Activated CD4-positive, alpha-beta T cell treated with anti-CD3 and anti-CD28 coated beads, Interleukin-2, amount 10 ng/mL, durations not matched to agents 24 days and 14 days (primary cell): ENCODE results near the gene LAMP1. TPM values are rescaled to one million over a fixed set of nuclear protein-coding genes. Genes with fewer than 3 reads are reported as not detected.
A peak's percentile ranks its signal among the peaks of the same experiment; 100 is the strongest.
"Not testable (repeated sequence)": the region's sequence is repeated elsewhere in the genome, so short reads cannot be mapped to it uniquely, and the experiment has no call there.

Experiments used
- DNase-seq: peaks from one replicate; pipeline ENCODE4 v3.0.0; 2022
- H3K27ac Mint-ChIP-seq: one replicate; pipeline ENCODE4 v1.8.0; 2022; ENCODE audit warnings: mild to moderate bottlenecking, mixed read lengths
- H3K27me3 Mint-ChIP-seq: one replicate; pipeline ENCODE4 v1.8.0; 2022; ENCODE audit warnings: mixed read lengths
- H3K36me3 Mint-ChIP-seq: one replicate; pipeline ENCODE4 v1.8.0; 2022; ENCODE audit warnings: low read depth, mild to moderate bottlenecking, mixed read lengths
- H3K4me1 Mint-ChIP-seq: one replicate; pipeline ENCODE4 v1.8.0; 2021; ENCODE audit warnings: mixed read lengths
- H3K4me3 Mint-ChIP-seq: one replicate; pipeline ENCODE4 v1.8.0; 2022; ENCODE audit warnings: mild to moderate bottlenecking, moderate library complexity, mixed read lengths
- H3K9me3 Mint-ChIP-seq: one replicate; pipeline ENCODE4 v1.8.0; 2021; ENCODE audit warnings: mixed read lengths
- intact Hi-C: fragments of 100-400 bp; cut with micrococcal nuclease; formaldehyde crosslinking; loops from one replicate; pipeline ENCODE4 v1.15.1; 2023
- total RNA-seq: library from RNA; stranded (reverse); gene quantifications from 2 replicates; pipeline ENCODE4 v1.2.3, GENCODE V29; 2022

The LAMP1 gene
- total RNA-seq, 1 donor from 2014 or later = 57.5 TPM

DNA sequence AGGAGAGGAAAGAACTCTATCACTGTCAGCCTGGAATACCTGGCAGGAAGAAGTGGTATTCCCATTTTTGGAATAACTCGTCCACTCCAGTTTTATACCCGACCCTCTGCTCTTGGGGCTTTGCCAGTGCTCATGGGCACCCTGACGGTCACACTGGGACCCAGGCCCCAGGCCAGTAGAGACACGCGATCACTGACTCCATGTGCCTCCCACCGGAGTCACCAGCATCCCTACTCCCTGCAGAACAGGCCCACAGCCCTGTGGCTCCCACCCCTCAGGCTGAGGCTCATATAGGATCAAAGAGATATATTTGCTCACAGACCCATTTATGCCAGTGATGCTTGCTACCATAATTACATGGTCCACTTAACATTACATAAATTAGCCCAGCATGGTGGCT, 63.4 kb downstream of the LAMP1 start:
- H3K4me1 Mint-ChIP-seq = peaks cover 2% of the 10 kb centered on the region
- no peaks in the 10 kb centered on the region for H3K9me3 Mint-ChIP-seq
- H3K36me3 Mint-ChIP-seq = no peaks in the 10 kb centered on the region
- intact Hi-C loops = no loop called here
- H3K27me3 Mint-ChIP-seq = peaks cover 31% of the 10 kb centered on the region
- no peak for DNase-seq
- H3K4me3 Mint-ChIP-seq = no peak overlapping the region
- no peak overlapping the region for H3K27ac Mint-ChIP-seq

GRCh38 chr13:113361406-113361805, 64.4 kb downstream of the LAMP1 start:
- H3K27ac Mint-ChIP-seq = no peak overlapping the region
- H3K9me3 Mint-ChIP-seq = no peaks in the 10 kb centered on the region
- no peak overlapping the region for H3K4me3 Mint-ChIP-seq
- intact Hi-C loops = no loop called here
- H3K27me3 Mint-ChIP-seq = peaks cover 35% of the 10 kb centered on the region
- H3K4me1 Mint-ChIP-seq = peaks cover 3% of the 10 kb centered on the region
- H3K36me3 Mint-ChIP-seq = no peaks in the 10 kb centered on the region
- no peak for DNase-seq

- Mint-ChIP-seq H3K9me3 (no peaks in the 10 kb centered on the region), H3K27ac (no peak overlapping the region), H3K4me1 (peaks cover 3% of the 10 kb centered on the region), H3K4me3 (no peak overlapping the region), H3K36me3 (no peaks in the 10 kb centered on the region), H3K27me3 (peaks cover 27% of the 10 kb centered on the region)
- DNase-seq = no peak
- intact Hi-C loops = no loop called here
These were observed 67.4 kb downstream of the LAMP1 start for GRCh38 chr13:113364311-113364889.

DNA sequence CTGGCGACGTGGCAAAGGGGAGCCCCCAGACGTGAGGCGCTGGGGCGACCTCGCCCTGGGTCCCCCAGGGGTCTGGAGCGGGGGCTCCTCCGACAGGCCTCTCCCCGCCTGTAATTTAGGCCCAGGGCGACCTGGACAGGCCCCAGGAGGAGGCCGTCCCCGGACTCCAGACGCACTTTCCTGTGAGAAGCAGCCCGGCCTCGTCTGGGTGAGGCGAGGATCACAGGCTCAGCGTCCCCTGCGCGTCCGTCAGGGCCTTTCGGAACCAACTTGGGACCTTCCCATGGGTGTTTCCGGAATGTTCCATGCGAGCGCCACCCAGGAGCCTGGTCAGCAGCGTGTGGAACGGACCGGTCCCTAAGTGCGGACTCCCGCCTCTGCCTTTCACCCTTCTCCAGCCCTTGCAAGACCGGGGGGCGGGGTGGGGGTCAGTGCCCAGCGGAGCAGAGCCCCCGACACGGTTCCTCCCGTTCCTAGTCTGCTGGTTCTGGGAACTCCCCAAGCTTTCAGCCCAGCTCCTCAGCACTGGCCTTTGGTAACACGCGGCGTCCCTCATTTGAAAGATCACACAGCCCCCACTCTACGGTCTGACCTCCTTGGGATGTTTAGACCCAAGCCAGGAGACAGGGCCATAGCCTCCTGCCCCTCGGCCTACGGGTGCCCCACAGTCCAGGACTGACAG, 68.0 kb downstream of the LAMP1 start:
- Mint-ChIP-seq H3K27me3 (peaks cover 22% of the 10 kb centered on the region), H3K4me3 (peak overlapping the region; percentile 32), H3K27ac (no peak overlapping the region), H3K36me3 (no peaks in the 10 kb centered on the region), H3K4me1 (peaks cover 3% of the 10 kb centered on the region), H3K9me3 (no peaks in the 10 kb centered on the region)
- intact Hi-C loops = no loop called here
- no peak for DNase-seq

GRCh38 chr13:113365583-113365970, 68.5 kb downstream of the LAMP1 start:
- no peak for DNase-seq
- peak overlapping the region; percentile 32 for H3K4me3 Mint-ChIP-seq
- H3K27me3 Mint-ChIP-seq = peaks cover 19% of the 10 kb centered on the region

GRCh38 chr13:113365971-113366588, 69.0 kb downstream of the LAMP1 start:
- Mint-ChIP-seq H3K4me3 (peak overlapping the region; percentile 32), H3K4me1 (peaks cover 3% of the 10 kb centered on the region), H3K36me3 (no peaks in the 10 kb centered on the region), H3K27me3 (peaks cover 18% of the 10 kb centered on the region), H3K9me3 (no peaks in the 10 kb centered on the region), H3K27ac (no peak overlapping the region)
- DNase-seq = no peak
- intact Hi-C loops = no loop called here

More at GRCh38 chr13:113365583-113365970, 68.5 kb downstream of the LAMP1 start:
- Mint-ChIP-seq H3K27ac (peak overlapping the region; percentile 41), H3K4me1 (peaks cover 3% of the 10 kb centered on the region), H3K9me3 (no peaks in the 10 kb centered on the region), H3K36me3 (no peaks in the 10 kb centered on the region)
- intact Hi-C loops = no loop called here

GRCh38 chr13:113367020-113367560, 70.1 kb downstream of the LAMP1 start:
- Mint-ChIP-seq H3K4me3 (no peak overlapping the region), H3K27ac (no peak overlapping the region), H3K27me3 (peaks cover 13% of the 10 kb centered on the region), H3K36me3 (no peaks in the 10 kb centered on the region), H3K9me3 (no peaks in the 10 kb centered on the region), H3K4me1 (peaks cover 1% of the 10 kb centered on the region)
- intact Hi-C loops = no loop called here
- no peak for DNase-seq

DNA sequence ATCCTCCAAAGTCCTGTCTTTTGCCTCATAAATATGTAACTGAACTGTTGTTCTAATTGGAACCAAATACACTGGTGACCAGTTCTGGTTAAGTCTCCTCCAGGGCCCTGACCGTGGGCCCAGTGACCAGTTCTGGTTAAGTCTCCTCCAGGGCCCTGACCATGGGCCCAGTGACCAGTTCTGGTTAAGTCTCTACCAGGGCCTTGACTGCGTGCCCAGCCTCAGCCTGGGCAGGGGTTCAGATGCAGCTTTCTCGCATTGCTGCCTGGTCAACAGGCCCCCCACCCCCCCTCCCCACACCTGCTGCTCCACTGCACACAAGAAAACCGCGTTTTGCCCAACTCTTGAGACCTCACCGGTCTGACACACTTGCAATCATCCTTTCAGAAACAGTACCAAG, 70.7 kb downstream of the LAMP1 start:
- Mint-ChIP-seq H3K4me3 (no peak overlapping the region), H3K27me3 (peaks cover 6% of the 10 kb centered on the region), H3K36me3 (no peaks in the 10 kb centered on the region), H3K27ac (no peak overlapping the region), H3K4me1 (peaks cover 1% of the 10 kb centered on the region), H3K9me3 (no peaks in the 10 kb centered on the region)
- intact Hi-C loops = no loop called here
- no peak for DNase-seq

DNA sequence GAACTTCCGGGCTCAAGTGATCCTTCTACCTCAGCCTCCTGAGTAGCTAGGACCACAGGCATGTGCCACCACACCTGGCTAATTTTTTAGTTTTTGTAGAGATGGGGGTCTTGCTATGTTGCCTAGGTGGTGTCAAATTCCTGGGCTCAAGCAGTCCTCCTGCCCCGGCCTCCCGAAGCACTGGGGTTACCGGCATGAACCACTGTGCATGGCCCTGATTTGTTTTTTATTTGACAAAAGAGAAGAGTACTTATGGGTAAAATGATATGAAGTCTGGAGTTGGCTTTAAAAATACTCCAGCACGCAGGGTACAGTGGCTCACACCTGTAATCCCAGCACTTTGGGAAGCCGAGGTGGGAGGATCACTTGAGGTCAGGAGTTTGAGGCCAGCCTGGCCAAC, 71.3 kb downstream of the LAMP1 start:
- DNase-seq, H3K27me3 Mint-ChIP-seq, intact Hi-C loops: not testable (repeated sequence)

DNA sequence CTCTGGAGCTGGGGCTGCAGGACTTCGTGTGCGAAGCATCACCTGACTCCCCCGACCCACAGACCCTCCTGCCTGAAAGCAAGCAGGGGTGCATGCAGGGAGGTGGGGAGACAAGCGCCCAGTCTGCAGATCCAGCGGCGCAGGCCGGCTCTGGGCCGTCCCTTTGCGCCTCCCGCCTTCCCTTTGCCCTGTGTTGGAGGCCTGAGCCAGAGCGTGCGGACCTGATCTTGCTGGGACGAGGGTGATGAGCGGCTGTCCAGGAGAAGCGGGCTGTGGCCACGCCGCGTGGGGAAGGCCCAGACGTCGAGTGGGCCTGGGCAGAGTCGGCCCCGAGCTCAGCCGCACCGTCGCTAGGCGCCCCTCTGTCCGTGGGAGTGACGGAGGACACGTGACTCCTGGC, 72.2 kb downstream of the LAMP1 start:
- intact Hi-C loops = no loop called here
- no peak for DNase-seq
- Mint-ChIP-seq H3K4me1 (peaks cover 1% of the 10 kb centered on the region), H3K27me3 (peaks cover 5% of the 10 kb centered on the region), H3K27ac (no peak overlapping the region), H3K9me3 (no peaks in the 10 kb centered on the region), H3K4me3 (no peak overlapping the region), H3K36me3 (no peaks in the 10 kb centered on the region)

More for the DNA sequence above, 71.3 kb downstream of the LAMP1 start:
- H3K36me3 Mint-ChIP-seq, H3K4me3 Mint-ChIP-seq, H3K27ac Mint-ChIP-seq, H3K9me3 Mint-ChIP-seq, H3K4me1 Mint-ChIP-seq: not testable (repeated sequence)

GRCh38 chr13:113369881-113370280, 72.8 kb downstream of the LAMP1 start:
- Mint-ChIP-seq H3K4me3 (no peak overlapping the region), H3K36me3 (no peaks in the 10 kb centered on the region), H3K9me3 (no peaks in the 10 kb centered on the region), H3K27me3 (peaks cover 5% of the 10 kb centered on the region), H3K4me1 (peaks cover 1% of the 10 kb centered on the region), H3K27ac (no peak overlapping the region)
- intact Hi-C loops = no loop called here
- DNase-seq = no peak

- no peak overlapping the region for H3K27ac Mint-ChIP-seq
- no peak overlapping the region for H3K4me3 Mint-ChIP-seq
- no peaks in the 10 kb centered on the region for H3K9me3 Mint-ChIP-seq
- H3K4me1 Mint-ChIP-seq = no peaks in the 10 kb centered on the region
- no peaks in the 10 kb centered on the region for H3K36me3 Mint-ChIP-seq
- DNase-seq = no peak
- intact Hi-C loops = no loop called here
- no peaks in the 10 kb centered on the region for H3K27me3 Mint-ChIP-seq
These were observed 74.0 kb downstream of the LAMP1 start for GRCh38 chr13:113371061-113371460.

DNA sequence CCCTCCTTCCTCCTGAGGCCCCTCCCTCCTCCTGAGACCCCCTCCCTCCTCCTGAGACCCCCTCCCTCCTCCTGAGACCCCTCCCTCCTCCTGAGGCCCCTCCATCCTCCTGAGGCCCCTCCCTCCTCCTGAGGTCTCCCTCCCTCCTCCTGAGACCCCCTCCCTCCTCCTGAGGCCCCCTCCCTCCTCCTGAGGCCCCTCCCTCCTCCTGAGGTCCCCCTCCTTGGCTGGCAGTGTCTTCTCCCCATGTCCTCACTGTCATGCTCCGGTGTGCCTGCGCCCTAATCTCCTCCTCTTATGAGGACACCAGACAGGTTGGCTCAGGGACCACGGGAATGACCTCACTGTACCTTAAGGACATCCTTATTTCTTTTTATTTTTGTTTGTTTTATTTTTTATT, 74.7 kb downstream of the LAMP1 start:
- H3K4me1 Mint-ChIP-seq, H3K9me3 Mint-ChIP-seq, H3K4me3 Mint-ChIP-seq, DNase-seq, H3K27ac Mint-ChIP-seq, H3K36me3 Mint-ChIP-seq, intact Hi-C loops, H3K27me3 Mint-ChIP-seq: not testable (repeated sequence)
